D341Med (cell line): ENCODE data around the gene LRRC28.

Source experiments
- DNase-seq: peaks from one replicate; pipeline ENCODE4 v3.0.0; 2012; ENCODE audit warnings: low spot score

Gene LRRC28

DNA sequence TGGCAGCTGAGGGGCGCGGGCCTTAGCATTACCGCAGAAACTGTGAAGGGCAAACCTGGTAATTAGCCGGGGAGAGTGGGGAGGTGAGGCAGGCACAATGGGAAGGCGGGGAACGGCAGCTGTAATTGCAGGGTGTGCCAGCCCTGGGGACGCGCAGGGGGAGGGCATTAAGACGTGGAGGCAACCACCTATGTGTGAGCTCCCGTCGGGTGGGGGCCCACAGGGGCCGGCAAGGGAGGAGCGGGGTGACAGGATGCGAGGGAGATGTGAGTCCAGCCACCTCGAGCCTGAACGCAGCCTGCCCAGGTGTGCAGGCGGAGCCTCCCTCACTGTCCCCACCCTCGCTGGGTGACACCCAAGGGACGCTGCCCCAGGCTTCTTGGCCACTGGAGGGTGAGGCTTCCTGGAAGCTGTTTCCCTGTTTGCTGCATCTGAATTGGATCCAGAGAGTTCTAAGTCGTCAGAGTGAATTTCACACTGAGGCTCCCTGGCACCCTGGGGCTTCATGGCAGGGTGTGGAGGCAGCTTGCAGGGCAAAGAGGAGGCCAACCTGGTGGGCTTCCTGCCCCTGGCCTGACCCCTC, 183.9 kb downstream of the LRRC28 start:
- no peak for DNase-seq

DNA sequence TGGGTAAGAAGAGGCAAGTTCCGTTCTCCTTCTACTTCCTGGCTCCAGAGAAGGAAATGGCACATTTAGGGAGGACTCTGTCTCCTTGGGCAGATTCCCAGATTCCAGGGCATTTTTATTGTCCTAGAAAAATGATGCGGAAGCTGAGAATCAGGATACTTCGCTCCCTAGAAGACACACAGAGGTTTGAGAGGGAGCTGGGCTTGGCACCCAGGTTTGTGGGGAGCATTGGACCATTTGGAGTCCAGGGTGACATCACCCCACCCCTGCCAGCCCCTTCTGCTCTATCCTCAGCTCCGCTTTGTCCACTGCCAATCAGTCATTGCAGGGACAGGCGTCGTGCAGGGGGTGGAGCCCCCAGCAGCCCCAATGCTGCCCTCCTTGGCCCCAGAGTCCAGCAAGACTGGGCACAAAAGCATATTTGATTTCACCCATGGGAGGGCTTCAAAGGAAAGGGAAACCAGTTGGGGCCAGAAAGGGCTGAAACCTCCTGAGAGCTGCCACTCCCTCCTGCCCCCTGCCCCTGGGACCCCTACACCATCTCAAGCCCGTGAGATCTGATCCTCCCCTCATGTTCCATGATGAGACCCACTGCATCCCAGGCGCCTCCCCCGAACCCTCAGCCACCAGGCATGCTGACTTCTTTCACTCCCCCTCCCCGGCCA, 184.7 kb downstream of the LRRC28 start:
- no peak for DNase-seq

DNA sequence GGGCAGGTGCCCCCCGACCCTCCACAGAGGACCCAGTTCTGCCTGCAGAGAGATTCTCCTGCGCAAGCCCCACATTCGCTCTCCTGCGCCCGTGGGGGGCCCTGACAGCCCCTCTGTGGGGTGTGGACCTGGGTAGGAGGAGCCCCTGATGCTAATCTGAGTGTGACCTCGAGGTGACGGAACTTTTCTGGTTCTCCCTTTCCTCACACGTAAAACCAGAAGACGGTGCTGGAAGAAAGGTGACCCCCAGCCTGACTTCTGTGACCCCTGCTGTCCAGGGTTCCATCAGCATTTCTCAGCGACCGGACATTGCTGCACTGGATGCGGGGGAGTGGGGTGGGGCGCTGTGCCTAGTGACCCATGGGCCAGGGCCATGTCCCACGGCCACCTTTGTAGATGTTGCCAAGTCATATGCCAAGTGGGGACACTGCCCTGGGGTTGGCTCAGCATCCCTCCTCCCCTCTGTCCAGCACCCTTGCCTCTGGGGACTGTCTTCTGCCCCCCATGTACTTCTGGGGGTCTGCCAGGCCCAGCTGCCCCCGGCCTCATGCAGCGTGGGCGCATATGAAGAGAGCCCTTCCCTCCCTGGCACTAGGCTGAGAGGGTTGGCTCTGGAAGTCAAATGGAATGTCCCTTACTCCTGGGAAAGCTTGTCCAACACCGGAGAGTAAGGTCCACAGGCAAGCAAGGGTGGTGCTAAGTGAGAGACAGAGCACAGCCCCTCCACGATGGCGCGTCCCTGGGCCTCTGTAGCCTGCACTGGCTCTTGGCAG, 185.4 kb downstream of the LRRC28 start:
- no peak for DNase-seq

DNA sequence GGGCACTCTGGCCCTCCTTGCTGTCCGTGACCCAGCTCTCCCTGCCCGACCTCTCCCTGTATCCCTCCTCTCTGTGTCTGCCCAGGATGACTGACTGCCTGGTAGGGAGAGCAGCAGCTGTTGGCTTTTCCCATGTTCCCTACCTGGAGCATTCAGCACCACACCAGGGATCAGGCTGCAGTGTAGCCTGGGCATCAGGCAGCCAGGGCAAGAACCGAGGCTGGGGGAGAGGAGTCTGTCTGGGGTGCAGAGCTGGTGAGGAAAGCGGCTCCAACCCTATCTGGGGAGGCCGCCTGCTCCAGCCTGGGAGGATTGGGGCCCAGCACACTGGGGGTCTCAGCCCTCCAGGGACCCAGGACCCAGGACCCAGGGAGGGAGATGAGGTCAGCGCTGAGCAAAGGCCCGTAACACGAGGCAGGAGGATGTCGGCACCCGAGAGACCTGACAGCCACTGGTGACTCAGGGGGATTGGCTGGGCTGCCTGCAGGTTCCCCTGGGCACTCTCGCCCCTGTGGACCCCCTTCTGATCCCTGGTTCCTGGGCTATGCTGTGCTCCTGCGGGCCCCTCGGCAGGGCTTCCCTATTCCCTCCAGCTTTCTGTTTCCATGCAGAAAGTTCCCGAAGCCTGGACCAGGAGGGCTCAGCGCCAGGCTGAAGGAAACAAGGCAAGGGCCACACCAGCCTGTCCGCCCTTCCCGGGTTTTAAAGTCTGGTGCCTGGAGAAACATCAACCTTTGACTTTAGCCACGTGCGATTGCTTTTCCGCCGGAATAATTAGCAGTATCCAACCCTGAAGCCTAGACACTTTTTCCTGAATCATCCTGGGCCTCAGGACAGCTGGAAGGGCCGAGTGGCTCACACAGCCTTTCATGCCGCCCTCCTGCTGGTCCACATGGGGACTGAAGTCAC, 186.3 kb downstream of the LRRC28 start:
- no peak for DNase-seq

DNA sequence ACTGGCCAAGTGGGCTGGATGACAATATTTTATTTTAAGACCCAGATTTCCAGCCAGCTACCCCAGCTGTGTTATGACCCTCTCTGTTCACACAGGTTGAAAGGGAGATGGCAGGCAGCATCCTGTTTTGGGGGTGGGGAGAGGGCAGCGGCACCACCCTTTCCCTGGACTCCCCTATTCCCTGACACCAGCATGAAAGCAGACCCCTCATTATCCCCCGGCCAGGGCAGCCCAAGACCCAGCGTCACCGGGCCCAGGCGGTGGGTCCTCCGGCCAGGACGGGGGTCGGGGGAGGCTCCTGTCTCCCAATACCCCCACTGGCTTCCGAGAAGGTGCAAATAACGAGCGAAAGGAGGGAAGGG, 186.9 kb downstream of the LRRC28 start:
- no peak for DNase-seq

DNA sequence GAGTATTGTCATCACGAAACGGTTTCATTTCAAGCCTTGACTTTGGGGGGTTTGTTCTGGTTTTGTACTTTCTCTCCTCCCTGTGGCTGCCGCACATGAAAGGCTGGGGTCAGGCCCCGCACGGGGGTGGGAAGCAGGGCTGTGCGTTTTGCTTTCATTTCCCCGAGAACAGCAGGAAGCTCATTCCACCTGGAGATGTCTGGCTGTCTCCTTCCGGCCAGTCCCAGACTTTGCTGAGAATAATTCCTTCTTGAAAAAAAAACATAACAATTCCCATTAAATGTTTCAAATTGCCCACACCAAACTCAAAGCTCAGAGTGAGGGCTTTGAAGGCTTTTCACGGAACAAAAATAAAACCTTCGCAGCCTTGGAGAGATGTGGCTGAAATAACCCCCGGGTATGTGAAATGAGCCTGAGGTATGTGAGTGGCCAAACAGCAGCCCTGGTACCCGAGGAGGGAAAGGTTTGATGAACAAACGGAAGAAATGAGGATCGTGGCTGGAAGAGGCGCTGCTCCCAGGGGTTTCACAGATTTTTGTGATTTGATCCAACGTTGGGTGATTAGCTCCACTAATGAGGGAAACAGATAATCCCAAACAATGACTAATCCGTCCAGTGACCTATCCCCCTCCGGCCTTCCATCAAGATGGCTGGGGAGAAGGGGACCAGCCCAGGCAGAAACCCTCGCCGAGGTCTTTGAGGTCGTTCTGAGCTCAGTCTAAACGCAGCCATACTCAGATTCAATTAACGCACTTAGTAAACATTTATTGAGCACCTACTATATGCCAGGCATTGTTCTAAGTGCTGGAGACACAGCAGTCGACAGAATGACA, 187.6 kb downstream of the LRRC28 start:
- no peak for DNase-seq

DNA sequence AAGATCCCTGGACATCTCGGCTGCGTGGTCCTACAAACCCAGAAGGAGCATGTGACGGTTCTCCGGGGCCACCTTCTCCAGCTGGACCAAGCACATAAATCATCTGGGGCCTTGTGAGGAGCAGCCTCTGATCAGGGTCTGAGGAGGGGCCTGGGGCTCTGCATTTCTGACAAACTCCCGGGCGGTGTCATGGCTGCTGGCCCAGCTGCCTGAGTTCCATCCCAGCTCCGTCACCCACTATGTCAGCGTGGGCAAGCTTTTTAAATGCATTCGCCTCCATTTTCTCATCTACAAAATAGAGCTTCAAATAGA, 188.2 kb downstream of the LRRC28 start:
- no peak for DNase-seq

DNA sequence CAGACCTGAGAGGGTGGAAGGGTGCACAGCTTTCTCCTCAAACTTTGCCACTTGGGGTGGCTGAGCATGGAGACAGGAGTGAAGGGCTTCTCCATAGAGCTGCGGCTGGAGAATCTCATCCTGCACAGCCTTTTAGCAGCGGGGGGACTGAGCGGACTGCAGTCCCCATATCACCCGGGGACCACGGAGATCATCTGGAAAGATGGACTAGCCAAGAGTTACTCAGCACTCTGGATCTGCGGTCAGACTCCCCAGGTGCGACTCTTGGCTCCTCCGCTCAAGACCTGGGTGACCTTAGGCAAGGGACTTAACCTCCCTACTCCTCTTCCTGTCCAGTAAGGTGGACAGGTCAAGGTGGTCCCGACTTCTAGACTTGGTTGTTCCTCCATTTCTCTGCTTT, 188.7 kb downstream of the LRRC28 start:
- no peak for DNase-seq
